ENCODE results near the gene BRD7. TPM values are rescaled to one million over a fixed set of nuclear protein-coding genes. Genes with fewer than 3 reads are reported as not detected.
A peak's percentile ranks its signal among the peaks of the same experiment; 100 is the strongest.

BRD7 gene
- total RNA-seq, result 52.6 TPM
- long read RNA-seq, full-length matches to known transcripts, result 1 of 17 reads
- long read RNA-seq, partial matches to known transcripts, result 10 of 17 reads
- long read RNA-seq, other reads (novel, unspliced or antisense), result 6 of 17 reads

DNA sequence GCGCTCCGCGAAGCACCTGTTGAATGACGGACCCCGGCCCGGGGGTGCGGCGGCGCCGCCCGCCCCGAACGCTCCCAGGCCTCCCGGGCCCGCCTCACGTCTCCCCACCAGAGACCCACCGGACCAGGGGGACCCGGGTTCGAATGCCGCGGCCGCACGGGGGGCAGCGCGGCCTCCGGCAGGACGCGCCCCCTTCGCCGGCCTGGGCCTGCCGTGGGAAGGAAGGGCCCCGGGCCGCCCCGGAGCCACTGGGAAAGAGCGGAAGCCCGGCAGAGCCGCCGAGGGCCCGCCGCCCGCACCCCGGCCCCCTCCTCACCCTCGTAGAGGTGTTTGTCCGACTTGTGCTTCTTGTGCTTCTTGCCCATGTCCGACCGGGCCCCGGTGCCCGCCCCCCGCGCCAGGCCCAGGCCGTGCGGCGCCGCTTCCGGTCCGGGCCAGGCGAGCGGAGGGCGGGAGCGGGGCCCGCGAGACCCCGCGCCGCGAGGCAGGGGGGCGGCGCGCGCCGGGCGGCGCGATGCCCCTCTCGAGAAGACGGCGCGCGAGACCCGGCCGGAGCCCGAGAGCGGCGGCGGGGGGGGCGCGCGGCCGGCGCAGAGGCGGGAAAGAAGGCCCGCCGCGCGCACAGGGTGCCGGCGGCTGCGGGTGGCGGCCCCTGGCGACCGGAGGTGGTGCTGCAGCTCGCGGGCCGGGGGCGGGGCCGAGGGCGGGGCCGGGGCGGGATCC is at the start of gene BRD7:
BRD7 (minus strand) TSS at position 579 of the 723 bp plus-strand sequence; CDS start at position 365, 214 bp downstream.
- peak; percentile 89 for DNase-seq (ENCODE audit: low spot score)

DNA sequence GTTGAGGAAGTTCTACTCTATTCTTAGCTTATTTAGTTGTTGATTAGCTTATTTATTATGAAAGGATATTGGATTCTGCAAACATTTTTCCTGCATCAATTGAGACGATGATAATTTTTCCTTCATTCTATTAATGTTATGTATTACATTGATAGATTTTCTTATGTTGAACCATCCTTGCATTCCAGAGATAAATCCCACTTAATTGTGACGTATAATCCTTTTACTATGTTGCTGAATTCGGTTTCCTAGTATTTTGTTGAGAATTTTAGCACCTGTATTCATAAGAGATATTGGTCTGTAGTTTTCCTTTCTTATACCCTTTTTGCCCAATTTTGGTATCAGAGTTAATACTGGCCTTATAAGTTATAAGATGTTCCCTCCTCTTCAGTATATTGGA is 47.6 kb upstream of the BRD7 start:
- DNase-seq (ENCODE audit: low spot score), result no peak

DNA sequence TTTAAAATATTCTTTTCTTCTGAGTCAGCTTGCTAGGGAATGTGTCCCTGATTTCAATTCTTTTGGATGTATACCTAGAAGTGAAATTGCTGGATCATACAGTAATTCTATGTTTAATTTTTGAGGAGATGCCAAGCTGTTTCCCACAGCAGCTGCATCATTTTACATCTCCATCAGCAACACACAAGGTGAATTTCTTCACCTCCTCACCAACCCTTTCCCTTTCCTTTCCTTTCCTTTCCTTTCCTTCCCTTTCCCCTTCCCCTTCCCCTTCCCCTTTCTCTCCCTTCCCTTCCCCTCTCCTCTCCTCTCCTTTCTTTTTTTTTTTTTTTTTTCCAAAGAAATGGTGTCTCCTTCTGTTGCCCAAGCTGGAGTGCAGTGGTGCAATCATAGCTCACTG is 45.4 kb upstream of the BRD7 start:
- DNase-seq (ENCODE audit: low spot score), result no peak

DNA sequence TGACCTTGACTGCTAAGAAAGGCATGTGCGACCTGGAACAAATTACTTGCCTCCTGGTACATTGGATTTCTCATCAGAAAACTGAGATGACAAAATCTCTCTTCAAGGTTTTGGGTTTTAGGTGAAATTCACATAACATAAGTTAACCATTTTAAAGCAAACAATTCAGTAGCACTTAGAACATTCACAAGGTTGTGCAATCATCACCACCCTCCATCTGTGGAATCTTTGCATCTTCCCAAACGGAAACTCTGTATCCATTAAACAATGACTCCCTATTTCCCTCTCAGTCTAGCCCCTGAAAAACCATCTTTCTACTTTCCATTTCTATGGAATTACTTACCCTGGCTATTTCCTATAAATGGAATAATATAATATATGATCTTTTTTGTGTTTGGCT is 42.2 kb upstream of the BRD7 start:
- DNase-seq (ENCODE audit: low spot score), result no peak

DNA sequence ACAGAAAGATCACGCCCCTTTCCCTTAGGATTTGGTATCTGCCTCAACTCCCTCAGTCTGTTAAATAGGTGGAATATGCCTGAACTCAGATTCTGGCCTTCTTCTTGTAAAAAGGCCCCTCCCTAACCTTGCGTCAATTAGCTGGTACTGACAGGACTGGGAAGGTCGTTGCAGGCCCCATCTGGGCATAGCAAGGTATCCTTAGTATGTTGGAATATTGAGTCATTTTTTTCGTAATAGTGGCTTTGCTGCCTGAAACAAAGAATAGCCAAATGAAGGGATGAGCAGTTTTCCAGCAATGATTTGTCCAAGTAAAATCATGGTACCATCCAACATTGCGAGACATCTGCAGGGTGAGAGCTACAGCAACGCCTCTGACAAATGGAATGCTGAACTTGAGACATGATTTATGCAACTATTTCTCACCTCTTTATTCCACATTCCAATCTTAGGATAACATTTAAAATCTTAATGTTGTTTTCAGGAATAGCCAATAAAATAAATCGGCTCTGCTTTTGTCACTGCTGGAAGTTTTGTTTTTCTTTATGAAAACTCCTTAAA is 39.3 kb upstream of the BRD7 start:
- DNase-seq (ENCODE audit: low spot score), result no peak

DNA sequence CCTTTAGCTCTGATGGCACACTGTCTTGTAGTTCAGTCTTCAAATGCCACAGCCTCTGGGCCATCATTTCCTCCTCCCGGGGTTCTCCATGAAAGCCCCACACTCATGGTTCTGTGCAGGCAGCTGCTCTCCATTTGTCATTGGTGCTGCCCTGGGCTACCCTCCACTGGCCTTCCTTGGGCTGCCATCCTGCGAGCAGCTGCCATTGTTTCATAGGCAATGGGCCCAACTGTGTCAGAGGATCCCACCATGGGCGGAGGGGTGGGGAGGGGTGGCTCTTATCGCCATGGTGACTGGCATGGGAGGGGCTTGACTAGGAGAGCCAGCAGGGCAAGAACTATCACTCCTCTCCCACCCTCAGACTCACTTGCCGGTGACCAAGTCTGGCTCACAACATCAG is 38.6 kb upstream of the BRD7 start:
- no peak for DNase-seq (ENCODE audit: low spot score)

DNA sequence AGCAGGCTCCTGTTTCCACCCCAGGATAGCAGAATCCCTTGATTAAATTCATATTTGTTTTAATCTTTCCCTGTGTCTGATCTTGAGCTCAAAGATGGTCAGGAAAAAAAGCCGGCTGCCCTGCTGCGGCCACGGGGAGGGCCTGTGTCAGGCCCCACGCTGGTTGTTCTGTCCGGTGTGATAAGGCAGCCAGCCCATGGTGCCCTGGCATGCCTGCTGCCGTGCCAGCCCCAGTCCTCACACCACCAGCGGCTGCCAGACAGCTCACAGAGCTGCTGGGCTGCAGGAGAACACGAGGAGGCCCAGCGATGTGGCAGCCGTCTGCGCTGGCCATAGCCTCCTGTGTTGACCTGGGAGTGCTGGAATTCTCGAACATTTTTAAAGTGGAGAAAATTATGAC is 34.7 kb upstream of the BRD7 start:
- DNase-seq (ENCODE audit: low spot score), result no peak

DNA sequence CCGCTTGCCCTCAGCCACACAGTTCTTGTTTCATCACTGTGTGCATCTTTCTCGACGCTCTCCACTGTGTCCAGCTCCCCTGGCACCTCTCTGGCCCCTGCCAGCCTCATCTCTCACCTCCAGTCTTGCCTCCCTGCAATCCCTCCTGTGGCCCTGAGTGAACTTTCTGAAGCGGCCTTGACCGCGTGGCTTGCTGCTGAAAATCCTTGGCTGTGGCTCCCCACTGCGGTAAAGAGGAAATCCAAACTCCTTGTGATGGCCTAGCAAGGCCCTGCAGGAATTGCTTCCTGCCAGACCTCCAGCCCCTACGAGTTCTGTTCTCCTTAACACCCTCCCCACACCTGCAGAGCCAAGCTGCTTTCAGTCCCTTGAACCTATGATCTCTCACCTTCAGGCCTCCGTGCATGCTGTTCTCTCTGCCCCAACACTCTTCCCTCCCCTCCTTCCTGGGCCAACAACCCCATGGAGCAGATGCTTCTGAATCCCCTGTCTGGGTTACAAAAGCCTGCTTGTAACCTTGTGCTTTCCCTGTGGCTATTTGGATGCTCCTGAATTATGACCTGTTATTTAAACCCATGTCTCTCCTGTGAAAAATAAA is 33.6 kb upstream of the BRD7 start:
- peak; percentile 26 for DNase-seq (ENCODE audit: low spot score)

DNA sequence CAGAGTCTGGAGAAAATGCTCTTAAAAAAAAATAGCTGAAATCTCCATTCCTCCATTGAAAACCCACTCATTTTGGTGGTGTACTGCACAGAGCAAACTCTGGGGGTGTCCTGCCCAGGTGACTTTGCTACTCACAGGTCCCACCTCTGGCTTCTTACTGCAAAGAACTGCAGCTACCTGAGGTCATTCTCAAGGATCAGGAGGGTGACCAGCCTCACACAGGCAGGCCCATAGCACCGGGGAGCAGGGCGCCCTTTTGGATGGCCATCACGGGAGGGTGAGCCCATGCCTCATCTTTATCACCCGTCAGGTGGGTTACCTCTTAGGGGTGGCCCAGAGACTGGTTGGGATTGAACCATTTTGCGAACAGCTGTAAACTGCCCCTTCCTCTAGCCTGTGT is 32.6 kb upstream of the BRD7 start:
- no peak for DNase-seq (ENCODE audit: low spot score)

DNA sequence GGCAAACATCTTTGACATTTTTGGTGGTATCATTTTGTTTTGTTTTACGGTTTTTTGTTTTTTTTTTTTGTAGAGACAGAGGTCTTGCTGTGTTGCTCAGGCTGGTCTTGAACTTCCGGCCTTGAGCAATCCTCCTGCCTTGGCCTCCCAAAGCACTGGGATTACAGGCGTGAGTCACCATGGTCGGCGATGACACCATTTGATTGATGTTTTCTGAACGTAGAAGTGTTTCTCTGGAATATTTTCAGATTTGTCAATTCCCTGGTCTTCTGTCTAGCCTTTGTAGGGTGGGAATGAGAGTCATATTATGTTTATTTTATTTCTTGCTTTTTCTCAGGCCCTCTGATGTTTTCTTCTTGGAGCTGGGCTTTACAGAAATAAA is 32.2 kb upstream of the BRD7 start:
- no peak for DNase-seq (ENCODE audit: low spot score)

DNA sequence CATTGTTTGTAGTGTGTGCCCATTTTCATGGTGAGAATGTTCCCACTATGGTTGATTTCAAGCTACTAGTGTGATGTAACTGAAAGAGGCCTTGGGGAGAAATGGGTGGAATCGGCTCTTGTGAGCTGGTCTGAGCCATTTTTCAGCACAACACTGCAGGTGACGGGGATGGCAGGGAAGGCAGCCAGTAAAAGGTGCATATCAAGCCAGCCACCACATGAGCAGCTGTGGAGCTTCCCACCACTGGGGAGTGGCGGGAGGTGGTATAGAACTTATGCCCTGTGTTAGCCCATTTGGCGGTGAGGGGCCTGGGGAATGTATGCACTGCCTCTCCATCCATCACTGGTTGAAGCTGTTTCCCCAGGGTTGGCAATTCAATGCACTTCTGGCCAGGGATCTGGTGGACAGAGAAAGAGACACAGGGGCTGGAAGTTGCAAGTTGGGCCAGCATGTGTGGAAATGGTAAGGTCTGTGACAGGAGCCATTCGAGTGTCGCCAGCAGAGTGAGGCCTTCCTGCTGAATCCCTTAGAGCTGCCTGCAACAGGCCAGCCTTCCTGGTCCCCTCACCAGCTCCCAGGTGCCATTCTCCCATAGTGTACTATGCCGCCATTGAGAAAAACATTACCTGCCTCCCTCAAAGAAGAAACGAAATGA is 31.7 kb upstream of the BRD7 start:
- DNase-seq (ENCODE audit: low spot score), result no peak

DNA sequence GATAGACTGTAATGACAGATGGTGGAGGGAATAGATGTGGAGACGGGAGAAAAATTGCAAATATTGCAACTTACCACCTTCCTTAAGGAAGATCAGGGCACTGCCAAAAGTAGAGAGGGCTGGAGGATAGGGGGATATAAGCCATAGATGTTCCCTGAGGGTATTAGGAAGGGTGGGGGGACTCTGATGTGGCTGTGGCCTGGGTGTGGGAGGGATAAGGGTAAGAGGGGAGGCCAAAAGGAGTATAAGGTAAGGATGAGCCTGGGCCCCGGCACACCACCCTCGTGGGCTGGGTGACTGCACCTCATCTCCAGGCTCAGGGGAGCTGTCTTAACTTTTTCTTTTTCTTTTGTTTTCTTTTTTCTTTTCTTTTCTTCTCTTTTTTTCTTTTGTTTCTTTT is 30.6 kb upstream of the BRD7 start:
- DNase-seq (ENCODE audit: low spot score), result peak; percentile 26

DNA sequence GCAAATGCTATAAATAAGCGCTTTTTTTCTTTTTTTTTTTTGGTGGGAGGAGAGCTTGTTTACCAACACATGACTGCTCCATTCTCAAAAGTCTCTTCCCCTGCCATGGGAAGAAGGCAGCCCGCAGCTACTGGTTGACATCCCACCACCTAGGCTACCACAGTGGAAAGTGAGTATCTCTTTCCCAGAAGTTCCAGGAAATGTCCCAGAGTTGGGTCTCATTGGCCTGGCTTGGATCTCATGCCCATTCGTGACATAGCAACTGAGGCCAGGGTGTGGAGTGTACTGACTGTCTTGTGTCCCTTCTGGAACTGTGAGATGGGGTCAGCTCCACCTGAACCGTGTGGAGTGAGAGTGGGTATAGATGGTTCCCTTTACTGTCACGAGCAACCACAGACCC is 29.5 kb upstream of the BRD7 start:
- no peak for DNase-seq (ENCODE audit: low spot score)

DNA sequence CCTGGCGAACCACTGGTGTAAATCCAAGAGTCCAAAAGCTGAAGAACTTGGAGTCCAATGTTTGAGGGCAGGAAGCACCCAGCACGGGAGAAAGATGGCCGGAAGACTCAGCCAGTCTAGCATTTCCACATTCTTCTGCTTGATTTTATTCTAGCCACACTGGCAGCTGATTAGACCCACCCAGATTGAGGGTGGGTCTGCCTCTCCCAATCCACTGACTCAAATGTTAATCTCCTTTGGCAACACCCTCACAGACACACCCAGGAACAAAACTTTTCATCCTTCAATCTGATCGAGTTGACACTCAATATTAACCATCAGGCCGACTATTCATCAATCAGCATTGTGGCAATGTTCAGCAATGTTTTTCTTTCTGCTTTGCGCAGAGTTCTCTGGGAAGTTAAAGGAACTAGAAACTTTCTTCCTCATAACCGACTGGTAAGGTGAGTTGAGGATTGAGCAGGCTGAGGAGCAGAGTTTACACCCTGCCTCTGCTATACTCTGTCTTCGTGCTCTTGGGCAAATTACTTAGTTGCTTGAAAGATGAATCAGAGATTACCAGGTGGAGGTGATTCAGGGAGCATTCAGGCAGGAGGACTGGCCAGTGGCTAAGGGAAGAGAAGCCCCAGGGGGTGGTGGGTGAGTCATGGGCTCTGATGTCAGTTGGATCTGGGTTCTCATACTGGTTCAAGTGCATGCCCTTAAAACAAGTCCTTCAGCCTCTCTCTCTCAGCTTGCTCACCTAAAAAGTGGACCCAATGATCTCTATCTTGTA is 28.2 kb upstream of the BRD7 start:
- DNase-seq (ENCODE audit: low spot score), result peak; percentile 35

DNA sequence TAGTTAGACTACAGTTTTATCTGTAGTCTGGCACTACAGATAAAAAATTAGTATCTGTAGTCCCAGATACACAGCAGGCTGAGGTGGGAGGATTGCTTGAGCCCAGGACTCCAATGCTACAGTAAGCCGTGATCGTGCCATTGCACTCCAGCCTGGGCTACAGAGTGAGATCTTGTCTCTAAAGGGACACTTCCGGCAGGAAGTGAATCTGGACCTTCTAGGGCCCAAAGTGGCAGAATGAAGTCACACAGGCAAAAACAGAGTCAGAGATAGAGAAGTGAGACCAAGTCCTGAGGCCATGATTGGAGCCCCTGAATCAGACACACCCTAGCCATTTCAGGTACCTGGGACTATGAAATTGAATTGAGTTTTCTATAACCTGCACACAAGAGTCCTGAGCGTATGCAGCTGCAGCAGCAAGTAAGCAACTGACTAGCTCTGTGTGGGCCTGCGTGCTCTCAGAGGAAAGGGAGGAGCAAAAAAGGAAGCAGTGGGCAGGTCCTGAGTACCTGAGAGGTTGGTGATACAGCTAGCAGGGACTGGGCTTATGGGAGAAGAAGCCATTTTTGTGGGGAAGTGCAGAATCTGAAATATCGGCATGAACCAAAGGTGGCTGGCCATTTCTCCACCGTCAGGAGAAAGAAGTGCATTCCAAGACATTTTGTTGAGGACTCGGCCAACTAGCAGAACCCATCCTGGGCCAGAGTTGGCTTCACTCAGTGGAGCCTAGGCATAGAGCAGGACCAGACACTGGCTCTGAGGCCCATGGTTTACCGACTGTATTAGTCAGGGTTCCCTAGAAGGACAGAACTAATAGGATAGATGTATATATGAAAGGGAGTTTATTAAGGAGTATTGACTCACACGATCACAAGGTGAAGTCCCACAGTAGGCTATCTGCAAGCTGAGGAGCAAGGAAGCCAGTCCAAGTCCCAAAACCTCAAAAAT is 27.2 kb upstream of the BRD7 start:
- DNase-seq (ENCODE audit: low spot score), result peak; percentile 55

DNA sequence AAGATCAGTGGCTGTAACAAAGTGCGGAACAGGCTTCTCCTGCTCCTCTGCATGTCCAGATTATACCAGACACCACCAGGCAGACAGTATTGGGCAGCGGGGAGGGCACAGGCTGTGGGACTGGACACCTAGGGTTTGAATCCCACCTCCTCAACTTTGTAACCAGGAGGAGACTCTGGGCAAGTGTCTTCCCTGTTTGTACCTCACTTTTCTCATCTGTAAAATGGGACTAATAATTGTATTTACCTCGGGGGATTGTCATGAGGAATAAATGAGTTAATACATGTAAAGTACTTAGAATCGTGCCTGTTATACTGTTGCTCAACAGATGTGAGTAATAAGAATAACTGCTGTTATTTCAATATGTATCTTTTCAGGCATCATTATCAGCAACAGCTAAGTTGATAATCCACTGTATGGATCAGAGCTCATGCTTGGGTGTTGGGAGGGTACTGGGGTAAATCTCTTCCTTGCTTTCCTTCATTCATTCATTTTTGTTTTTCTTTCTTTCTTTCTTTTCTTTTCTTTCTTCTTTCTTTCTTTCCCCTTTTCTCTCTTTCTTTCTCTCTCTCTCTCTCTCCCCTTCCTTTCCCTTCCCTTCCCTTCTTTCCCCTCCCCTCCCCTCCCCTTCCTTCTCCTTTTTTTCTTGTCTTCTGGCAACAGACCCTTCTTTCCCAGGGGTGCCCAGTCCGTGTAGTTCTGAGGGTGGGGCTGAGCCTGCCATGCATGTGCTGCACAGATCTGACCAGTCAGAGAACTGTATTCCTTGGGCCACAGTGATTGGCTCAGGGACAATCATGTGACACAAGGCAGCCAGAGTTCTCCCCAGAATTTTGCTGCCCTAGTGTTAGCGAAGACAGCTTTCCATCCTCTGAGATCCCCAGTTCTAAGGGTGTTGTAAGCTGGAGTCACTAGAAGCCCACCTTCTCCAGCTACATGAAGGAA is 25.3 kb upstream of the BRD7 start:
- no peak for DNase-seq (ENCODE audit: low spot score)

DNA sequence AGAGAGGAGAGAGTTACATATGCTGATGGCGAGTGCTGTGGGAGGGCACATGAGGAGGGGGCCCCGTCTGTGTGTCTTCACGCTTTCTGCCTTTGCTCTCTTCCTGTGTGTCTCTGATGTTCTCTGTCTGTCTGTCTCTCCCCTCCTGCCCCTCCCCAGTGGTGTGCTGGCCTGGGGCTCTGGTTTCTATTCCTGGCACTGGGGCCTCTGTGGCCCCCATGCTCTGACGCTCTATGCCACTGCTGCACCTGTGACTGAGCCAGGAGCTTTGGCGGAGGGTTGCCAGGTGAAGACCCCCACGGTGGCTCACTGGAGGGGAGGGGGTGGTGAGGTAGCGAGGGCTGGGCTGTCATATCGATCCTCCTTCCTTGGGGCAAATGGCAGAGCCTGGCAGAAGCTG is 24.6 kb upstream of the BRD7 start:
- peak; percentile 55 for DNase-seq (ENCODE audit: low spot score)

DNA sequence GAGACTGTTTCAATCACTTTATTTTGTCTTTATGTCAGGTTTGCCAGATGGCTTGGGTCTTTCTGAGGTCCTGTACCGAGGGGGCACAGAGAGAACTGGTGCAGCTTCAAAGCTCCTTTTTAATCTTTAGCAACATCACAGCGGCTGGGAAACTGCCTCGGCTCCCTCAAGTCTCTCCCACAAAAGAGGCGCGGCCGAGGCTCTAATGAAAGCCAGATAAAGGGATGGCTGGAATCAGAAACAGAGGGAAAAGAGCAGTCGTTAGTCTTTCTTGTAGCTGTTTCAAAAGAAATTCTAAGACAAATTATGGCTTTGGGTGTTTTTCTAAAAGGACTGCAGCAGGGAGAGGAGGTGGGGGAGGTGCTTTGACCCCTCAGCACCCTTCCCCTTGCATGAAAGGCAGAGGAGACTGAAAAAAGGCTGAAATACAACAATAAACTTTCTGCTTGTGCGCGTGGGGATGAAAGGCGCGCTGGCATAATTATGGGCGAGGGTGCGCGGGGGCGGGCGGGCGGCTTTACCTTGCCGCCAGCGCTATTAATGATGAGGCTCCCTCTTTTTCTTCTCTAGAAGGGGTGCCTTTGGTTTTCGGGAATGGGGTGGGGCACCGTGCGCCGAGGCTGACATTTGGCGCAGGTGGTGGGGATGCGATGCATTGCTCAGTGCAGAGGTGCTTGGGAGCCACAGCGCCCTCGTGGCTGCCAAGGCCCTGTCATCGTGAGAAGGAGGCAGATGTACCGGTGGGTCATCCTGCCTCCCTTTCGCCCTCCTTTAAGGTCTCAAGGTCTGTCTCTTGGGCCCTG is 22.3 kb upstream of the BRD7 start:
- no peak for DNase-seq (ENCODE audit: low spot score)
